Occipital lobe (tissue), 2 donors: Measurements from ENCODE around the gene CCSER1. TPM values are rescaled to one million over a fixed set of nuclear protein-coding genes. Genes with fewer than 3 reads are reported as not detected.

Experiments used
- DNase-seq: peaks from one replicate; lab custom pipeline; 2025; lab: John Stamatoyannopoulos, UW
- total RNA-seq: library from RNA; depleted of rRNA; stranded (reverse); fragments of >200 nt; gene quantifications from one replicate; pipeline ENCODE4 v1.2.3, GENCODE V29; 2014

CCSER1 gene
- 246 TPM for total RNA-seq

DNA sequence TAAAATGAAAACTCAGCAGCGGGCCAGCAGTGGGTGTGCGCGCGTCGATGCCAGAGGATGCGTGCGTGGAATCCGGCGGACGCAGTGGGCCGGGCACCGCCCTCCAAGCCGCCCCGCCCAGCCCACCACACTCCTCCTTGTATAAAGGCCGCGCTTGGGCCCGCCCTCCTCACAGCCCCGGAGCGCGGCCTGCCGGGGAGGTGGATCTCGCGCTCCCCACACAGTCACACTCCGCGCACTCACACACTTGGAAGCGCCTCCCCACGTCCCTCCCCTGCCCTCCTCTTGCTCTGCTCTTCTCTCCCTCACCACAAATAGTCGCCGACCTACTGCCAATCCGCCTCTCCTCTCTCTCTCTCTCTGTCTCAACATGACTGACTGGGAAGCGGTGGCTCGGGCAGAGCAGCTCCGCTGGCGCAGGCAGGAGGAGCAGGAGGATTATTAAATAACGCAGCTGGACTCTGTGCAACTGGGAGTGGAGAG lies at the start of gene CCSER1:
Gene CCSER1 (plus strand): TSS at position 172 of the 483 bp plus-strand sequence.
- peak; percentile 67 for DNase-seq

DNA sequence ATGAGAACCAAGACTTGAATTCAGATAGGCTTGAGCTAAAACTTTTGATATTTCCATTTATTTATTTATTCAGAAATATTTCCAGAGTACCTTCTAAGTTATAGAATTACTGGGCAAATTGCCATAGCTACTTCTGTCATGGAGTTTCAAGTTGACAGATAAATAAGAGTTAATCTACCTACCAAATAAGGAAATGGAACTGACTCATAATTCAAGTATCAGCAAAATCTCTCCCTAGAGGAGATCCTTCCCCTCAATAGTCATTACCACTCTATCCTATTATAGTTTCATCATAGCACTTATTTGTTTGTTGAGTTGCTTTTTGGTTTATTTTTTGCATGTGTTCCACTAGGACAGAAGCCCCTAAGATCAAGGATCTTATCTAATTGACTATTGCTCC lies 48.8 kb upstream of the CCSER1 start:
- no peak for DNase-seq

DNA sequence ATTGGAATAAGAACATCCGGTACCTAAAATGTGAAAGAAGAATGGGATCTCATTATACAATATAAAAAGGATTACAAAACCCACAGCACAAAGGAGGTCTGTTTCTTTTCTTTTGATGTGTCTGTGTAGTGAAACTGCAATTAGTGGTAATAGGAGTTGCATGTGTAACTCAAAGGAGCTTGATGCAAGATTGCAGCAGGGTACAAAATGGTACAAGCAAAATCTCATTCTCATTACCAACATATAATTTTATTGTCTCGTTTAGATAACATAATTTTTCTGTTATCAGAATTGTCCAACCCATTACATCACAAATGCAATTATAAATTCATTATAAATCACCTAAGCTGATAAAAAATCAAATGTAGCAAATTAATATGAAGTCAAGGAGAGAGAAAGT lies 47.1 kb upstream of the CCSER1 start:
- DNase-seq: no peak

DNA sequence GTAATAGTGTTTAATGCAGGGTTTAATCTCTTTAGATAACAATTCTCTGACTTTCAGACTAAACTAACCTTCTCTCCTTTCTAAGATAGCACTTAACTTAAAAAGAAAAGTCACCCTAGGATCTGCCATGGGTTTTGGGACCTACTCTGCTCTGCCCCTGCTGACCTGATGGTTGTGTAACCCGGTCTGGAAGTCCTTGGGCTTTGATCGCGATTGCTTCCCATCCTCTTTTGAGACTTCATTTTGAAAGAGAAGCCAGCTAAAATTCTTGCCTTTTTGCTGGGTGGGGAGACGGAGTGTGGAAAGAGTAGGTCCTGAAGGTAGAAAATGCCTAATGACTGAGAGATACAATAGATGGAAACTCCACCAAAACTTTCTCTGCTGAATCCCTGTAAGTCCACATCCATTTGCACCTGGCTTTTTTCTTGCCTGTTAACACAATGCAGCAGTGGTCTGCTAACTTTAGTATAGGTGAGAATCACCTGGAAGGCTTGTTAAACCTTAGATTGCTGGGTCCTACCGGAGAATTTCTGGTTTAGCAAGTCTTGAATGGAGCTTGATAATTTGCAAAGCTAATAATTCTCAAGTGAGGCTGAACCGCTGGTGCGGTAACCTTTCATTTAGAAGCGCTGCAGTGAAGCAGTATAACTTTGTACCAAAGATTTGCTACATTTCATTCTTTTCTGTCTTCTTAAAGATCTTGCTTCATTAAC lies 45.6 kb upstream of the CCSER1 start:
- no peak for DNase-seq

DNA sequence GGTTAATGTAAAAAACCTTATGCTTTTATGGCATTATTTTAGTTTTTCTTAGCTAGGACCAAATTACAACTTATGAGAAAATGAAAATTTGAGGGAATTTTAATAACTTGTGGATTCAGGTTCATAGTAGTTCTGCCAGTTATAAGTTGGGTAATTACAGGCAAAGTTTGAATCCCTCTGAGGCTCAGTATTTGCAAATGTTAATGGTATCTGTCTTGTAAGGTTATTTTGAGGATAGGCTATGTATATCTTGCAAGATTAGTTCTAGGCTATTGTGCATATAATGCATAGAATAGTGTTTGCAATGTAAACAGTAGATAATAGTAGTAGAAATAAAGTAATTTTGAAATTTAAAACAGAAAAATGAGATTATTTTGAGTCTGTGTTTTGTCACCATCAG lies 44.7 kb upstream of the CCSER1 start:
- no peak for DNase-seq

DNA sequence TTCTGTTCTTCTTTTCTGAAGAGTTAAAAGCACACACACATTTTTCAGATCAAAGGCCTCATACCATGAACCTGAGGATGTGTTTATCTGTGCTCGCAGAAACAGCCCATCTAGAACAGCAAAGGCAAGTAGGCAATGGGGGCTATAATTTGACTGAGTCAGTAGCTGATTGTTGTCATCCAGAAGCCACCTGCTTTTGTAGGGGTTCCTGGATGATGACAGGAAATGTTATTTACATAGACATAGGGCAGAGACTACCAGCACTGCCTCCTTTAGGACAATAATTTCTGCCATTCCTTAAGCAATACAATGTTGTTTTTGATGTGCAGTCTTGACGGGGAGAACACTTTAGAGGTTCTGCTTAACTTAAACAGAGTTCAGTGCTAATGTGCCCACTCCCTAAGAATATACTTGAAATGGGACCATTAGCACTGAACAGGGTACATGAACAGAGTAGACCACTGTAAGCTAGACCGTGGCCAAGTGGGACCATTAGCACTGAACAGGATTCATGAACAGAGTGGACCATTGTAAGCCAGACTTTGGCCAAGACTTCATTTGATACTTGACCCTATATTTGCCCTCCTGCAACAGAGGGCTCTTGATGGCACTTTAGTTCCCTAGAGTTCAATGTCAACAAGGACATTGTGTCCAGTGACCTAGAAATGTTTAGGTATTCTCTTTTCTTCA lies 42.8 kb upstream of the CCSER1 start:
- DNase-seq: no peak

DNA sequence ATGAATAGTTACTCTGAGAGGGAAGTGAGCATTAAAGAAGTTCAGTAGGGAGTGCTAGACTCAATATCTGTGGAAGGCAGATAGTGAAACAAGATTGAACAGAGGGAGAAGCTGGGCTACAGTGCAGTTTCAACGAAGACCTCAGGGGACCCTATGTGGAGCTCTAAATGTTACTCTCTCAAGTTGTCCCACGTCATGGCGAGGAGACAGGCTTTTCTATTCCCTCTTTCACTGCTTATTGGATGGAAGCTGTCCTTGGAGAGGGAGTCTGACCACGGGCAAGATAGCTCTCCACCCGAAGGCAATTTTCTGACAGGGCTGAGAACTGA lies 42.3 kb upstream of the CCSER1 start:
- DNase-seq: no peak

DNA sequence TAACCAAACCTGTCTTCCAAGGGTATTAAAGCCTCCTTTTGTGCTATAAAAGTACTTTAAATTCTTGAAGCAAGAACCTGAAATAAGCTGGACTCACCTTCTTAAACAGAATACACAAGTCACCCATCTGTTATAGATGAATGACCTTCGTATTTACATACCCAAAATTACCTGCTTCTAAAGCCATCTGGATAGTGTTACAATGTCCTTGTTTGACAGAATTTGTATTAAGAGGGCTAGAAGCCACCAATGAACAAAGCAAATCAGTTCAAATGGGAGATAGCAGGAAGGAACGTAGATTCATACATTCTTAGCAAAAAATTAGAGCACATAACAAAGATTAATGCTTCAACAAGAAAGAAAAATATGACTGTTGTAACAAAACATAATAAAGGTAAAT lies 33.7 kb upstream of the CCSER1 start:
- no peak for DNase-seq

DNA sequence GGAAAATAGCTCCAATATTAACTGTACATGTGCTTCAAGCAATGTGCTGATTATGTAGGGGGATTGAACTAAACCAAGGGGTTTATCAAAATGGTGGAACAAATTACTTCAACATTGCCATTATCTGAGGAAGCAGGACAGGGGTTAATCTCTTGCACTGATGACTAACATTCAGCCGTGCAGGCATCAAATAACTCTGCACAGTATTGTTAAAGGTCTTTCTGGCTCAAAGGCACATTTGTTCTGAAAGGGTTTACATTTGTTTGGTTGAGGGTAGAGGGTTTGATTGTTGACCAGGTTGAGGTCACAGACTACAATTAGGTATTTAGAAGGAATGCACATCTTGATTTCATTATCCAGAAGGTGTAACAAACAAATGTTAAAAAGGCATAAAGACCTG lies 32.2 kb upstream of the CCSER1 start:
- DNase-seq: no peak

DNA sequence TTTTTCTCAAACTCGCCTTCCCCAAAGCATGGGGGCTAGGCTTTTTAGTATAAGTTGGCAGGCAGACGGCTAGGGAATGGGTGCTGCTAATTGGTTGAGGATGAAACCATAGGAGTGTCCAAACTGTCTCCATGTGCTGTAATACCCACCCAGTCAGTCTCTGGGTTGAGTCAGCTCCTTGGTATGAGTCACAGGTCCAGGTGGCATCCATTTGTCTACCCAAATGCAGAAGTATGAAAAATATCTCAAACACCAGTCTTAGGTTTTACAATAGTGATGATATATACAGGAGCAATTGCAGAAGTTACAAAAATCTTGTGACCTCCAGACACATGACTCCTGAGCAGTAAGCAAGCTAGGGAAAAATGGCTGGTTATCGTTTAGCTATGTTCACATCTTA lies 27.4 kb upstream of the CCSER1 start:
- no peak for DNase-seq

DNA sequence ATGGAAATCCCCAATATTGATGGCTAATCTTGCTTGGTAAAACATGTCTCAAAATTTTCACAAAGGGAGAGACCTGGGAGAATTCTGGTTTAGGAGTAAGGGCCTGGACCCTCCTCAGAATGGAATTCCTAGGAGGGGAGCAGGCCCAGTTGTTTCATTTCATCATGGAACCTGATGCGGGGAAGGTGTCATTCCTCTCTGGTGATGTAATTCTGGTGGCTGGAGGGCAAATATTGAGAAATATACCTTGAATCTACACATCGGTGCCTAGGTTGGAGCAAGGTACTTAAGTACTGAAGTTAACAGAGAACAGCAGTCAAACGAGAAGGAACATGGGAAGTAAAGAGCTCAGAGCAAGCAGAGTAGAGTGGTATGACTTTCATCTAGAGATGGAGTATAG lies 23.2 kb upstream of the CCSER1 start:
- no peak for DNase-seq

DNA sequence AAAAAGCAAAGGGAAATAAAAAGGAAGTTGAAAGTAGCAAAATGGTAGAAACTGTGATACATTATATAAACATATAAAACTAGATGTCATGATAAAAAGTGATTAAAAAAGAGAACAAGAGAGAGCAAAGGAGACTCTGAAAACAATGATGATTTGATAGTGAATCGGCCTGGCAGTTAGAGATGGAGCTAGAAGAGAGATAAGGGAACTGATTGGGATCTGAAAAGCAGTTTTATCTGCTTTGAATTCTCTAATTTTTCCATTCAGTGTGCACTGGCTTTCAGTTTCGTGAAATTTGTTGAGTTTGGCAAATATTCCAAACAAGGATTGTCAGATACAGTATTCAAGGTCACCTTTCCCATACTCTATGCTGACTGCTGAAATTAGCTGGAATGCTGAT lies 21.9 kb upstream of the CCSER1 start:
- DNase-seq: no peak

DNA sequence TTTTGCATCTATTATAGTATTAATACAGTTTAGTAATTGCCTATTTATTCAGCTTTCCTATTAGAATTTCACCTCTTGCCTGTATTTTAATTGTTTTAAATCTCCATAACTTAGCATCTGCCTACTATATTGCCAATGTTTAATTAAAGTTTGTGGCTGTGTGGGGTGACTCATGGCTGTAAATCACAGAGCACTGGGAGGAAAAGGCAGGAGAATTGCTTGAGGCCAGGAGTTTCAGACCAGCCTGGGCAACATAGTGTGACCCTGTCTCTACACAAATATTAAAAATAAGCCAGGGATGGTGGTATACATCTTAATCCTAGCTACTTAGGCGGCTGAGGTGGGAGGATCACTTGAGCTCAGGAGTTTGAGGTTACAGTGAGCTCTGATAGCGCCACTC lies 14.5 kb upstream of the CCSER1 start:
- no peak for DNase-seq

DNA sequence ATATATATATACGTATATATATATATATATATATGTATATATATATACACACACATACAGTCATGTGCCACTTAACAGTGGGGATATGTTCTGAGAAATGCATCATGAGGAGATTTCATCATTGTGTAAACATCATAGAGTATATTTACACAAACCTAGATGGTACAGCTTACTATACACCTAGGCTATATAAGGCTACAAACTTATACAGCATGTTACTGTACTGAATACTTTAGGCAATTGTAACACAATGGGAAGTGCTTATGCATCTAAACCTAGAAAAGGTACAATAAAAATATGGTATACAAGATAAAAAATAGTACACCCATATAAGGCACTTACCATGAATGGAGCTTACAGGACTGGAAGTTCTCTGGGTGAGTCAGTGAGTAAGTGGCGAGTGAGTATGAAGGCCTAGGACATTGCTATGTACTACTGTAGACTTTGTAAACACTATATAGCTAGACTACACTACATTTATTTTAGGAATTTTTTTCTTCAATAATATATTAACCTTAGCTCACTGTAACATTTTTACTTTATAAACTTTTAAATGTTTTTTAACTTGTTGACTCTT lies 13.2 kb upstream of the CCSER1 start:
- no peak for DNase-seq

DNA sequence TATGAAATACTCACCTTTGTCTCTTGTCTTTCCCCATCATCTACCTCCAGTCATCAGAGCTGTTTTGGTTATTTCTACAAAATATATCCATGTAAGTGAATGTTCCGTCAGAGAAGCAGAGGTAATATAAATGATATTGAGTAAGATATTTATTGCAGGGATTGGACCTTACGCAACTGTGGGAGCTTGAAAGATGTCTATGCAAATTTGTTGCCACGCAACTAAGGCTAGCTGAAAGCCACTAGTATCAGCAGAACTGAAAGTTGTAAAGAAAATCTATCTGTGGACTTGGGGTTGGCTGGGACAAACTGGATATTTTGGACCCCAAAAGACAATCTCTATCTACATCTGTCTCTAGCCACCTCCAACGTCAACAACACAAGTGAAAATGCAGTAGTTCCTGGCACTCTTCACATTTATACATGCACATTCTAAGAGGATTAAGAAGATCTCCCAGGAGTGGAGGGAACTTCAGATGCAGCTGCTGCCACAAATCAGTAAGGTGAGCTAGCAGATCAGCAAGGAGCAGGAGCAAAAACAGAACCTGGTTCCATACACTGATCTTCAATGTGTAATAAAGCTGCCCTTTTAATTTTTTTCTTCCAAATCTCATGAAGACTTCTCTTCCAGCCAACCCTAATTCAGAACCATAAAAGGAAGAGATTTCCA lies 8.5 kb upstream of the CCSER1 start:
- DNase-seq: no peak

DNA sequence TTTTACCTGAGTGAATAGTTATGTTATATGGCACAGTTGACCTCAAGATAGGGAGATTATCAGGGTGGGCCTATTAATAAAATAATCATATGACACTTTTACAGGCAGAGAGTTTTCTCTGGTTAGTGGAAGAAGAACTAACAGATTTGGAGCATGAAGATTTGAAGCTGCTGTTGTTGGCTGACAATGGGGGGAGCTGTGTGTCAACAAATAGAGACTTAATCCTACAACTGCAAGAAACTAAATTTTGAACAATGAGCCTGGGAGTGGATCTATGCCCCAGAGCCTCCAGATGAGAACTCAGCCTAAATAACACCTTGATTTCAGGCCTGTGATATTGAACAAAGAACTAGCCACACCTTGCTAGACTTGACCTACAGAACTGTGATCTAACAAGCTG lies 7.2 kb upstream of the CCSER1 start:
- DNase-seq: no peak

DNA sequence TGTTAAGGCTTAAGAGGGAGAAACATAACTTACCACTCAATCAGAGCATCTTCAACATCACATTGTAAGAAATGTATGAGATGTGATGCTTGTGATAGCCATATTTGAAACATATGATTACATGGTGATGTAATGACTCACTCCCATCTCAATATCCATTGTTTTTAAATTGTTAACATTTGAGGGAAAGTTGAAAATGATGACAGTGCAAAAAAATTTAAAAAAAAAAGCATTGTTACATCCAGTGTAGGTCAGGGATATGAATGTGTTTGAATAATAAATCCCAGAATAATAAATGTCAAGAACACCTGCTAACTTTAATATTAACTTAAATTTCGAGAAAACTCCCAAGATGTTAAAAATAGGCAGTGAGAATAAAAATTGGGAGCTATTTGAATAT lies 6.4 kb upstream of the CCSER1 start:
- DNase-seq: no peak

DNA sequence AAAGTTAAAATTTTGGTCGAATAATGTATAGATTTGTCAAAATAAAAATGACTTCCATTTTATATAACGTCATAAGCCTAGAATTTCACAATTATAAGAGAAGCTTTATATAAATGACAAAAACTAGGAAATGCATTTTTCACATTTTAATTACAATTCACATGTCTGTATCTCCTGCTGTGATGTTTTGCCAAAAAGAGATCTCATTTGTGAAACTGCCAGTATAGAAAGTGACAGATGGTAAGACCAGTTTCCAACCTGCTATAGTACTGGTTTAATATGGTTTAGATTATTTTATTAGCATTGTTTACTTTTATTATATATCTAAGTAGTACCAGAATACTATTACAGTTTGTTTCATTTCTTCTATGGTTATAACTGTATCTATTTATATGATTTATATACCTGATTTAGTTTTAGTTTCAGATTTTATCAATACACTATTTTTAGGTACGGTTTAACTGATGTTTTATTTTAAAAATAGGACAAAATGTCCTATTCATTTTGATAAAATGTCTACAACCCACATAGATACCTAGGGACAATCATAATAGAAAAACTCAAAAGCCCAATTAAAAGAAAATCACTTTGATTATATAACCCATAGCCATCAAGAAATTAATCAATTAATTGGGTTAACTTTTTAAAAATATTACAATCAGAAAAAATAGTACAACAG lies 5.4 kb upstream of the CCSER1 start:
- no peak for DNase-seq

DNA sequence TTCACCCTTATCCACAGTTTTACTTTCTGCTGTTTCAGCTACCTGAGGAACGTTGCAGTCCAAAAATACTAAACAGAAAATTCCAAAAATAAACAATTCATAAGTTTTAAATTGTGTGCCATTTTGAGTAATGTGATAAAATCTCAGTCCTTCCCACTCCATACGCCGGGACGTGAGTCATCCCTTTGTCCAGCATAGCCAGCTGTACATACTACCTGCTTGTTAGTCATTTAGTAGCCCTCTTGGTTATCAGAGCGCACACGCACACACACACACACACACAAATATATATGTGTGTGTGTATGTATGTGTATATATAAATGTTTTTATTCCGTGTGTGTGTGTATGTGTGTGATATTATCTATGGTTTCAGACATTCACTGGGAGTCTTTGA lies 4.8 kb upstream of the CCSER1 start:
- DNase-seq: peak; percentile 3

DNA sequence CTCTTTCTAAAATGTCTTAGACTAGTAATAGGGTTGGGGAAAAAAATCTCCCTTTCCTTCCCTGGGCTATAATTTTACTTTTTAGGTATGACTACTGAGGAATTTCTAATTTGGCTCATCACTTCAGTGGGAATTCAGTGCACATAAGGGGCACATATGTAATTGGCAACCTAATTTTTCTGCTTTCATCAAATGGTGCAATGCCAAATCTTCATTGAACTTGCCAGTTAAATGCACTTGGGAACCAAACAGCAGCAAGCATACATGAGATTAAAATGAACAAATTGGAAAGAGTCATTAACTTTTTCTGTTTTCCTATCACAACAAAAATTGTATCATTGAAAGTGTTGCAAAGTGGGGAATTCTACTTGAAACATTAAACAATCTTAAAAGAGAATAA lies 2.9 kb upstream of the CCSER1 start:
- no peak for DNase-seq

DNA sequence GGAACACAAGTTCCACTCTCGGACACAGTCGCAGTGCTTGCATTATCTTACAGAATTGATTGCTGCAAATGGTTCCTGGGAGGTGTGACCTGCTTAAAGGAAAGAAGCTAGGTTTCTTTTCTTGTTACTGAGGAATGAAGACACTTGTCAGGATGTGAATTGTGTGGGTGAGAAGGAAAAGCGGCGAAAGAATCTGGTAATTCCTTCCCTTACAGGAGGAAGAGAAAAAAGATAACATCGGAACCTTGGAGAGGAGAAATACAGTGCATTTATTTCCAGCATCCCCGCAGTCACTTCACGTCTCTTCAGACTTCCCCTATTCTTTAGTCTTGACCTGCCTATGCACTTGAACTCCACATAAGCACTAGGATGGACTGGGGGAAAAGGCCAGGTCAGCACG lies 389 bp upstream of the CCSER1 start:
- DNase-seq: no peak
